ENCODE results near the gene LOXHD1. TPM values are rescaled to one million over a fixed set of nuclear protein-coding genes. Genes with fewer than 3 reads are reported as not detected.
A peak's percentile ranks its signal among the peaks of the same experiment; 100 is the strongest.

Gene LOXHD1
- total and polyA plus RNA-seq, 2 of the 4 experiments (the other 2 are of a cell fraction) = not detected

GRCh38 chr18:46636040-46636630 is 20.9 kb downstream of the LOXHD1 start:
- intact Hi-C loops (cut with micrococcal nuclease) (no loop called here), dilution Hi-C loops (cut with HindIII; ENCODE audit: low sequenced_read_pairs, unreplicated experiment) (no loop called here), in situ Hi-C loops (cut with MboI; ENCODE audit: low sequenced_read_pairs) (no loop called here)
- H2AK5ac ChIP-seq (ENCODE audit: low read depth, low read length) = no peak overlapping the region
- no TSS peak for BruUV-seq (replicated peaks)
- WGBS, 2 experiments (ENCODE audit: extremely low coverage in 2 of 2, insufficient read length in 1 of 2) = no CpG with 5 or more reads among the region's 7 CpGs
- no peak overlapping the region for H4K91ac ChIP-seq (ENCODE audit: insufficient read depth, low read depth, low read length)
- no peak overlapping the region for H3K4me3 ChIP-seq (ENCODE audit: insufficient read depth, low read depth, low read length)
- CTCF ChIA-PET = no interaction called here
- no peak overlapping the region for H3K18ac ChIP-seq (ENCODE audit: low read depth, low read length)
- H4K5ac ChIP-seq (ENCODE audit: low read depth, low read length) = no peak overlapping the region
- peak overlapping the region; percentile 28 for H2AK9ac ChIP-seq (replicated peaks; ENCODE audit: low read depth, low read length, poor library complexity)
- no peaks in the 10 kb centered on the region for H4K20me1 ChIP-seq (ENCODE audit: insufficient read depth, low read length)
- DNase-seq = no peak
- H3K9me3 ChIP-seq (ENCODE audit: control insufficient read depth, insufficient read depth, low read length) = no peaks in the 10 kb centered on the region
- H2BK120ac ChIP-seq (ENCODE audit: low read depth, low read length) = no peak overlapping the region
- H3K9ac ChIP-seq (ENCODE audit: low read depth, low read length) = no peak overlapping the region
- no peaks in the 10 kb centered on the region for H3K36me3 ChIP-seq (ENCODE audit: control insufficient read depth, insufficient read depth, low read length)
- H3K4me2 ChIP-seq (ENCODE audit: low read depth, low read length) = no peak overlapping the region
- no peak for ATAC-seq (ENCODE audit: low read depth)
- no peak overlapping the region for H2BK5ac ChIP-seq (ENCODE audit: low read depth, low read length, poor library complexity, severe bottlenecking)
- H3K27me3 ChIP-seq (ENCODE audit: control insufficient read depth, insufficient read depth, low read length) = no peaks in the 10 kb centered on the region
- no peak overlapping the region for H3K4ac ChIP-seq (ENCODE audit: low read depth, low read length)
- no peak overlapping the region for H3K23ac ChIP-seq (ENCODE audit: low read depth, low read length)
- no peak overlapping the region for H4K8ac ChIP-seq (ENCODE audit: low read depth in 2 of 2, low read length in 2 of 2)
- TF ChIP-seq FOS (IDR thresholded peaks at IDR 0.05; ENCODE audit: low read depth, low read length) (no peak), BHLHE40 (IDR thresholded peaks at IDR 0.05; ENCODE audit: low read depth, low read length) (no peak), MAFK (IDR thresholded peaks at IDR 0.05; ENCODE audit: low read depth, low read length) (no peak), ELK1 (IDR thresholded peaks at IDR 0.05; ENCODE audit: borderline replicate concordance, low read depth, low read length) (no peak), NFE2L2 (IDR thresholded peaks at IDR 0.05; ENCODE audit: low read depth, low read length) (no peak), RCOR1 (IDR thresholded peaks at IDR 0.05; ENCODE audit: insufficient replicate concordance, low read length) (no peak), RAD21 (IDR thresholded peaks at IDR 0.05; ENCODE audit: low read length) (no peak), CHD1 (IDR thresholded peaks at IDR 0.05; ENCODE audit: low read depth, low read length) (no peak), MXI1 (IDR thresholded peaks at IDR 0.05; ENCODE audit: borderline replicate concordance, low read depth, low read length) (no peak), CTCF (conservative IDR thresholded peaks at IDR 0.05; ENCODE audit: low read depth, low read length) (no peak), USF2 (IDR thresholded peaks at IDR 0.05; ENCODE audit: low read depth, low read length) (no peak), MAZ (IDR thresholded peaks at IDR 0.05; ENCODE audit: borderline replicate concordance, low read depth, low read length) (no peak), SMC3 (IDR thresholded peaks at IDR 0.05; ENCODE audit: low read depth, low read length) (no peak), RFX5 (IDR thresholded peaks at IDR 0.05; ENCODE audit: low read depth, low read length) (no peak), CEBPB (IDR thresholded peaks at IDR 0.05; ENCODE audit: low read depth, low read length) (no peak), POLR2A (IDR thresholded peaks at IDR 0.05; ENCODE audit: low read depth, low read length) (no peak)
- no peaks in the 10 kb centered on the region for H3K4me1 ChIP-seq (ENCODE audit: control insufficient read depth, insufficient read depth, low read length)
- no peak overlapping the region for H2AFZ ChIP-seq (replicated peaks; ENCODE audit: low read length, poor library complexity)
- no peaks in the 10 kb centered on the region for H3K9me1 ChIP-seq (ENCODE audit: insufficient read depth, low read length)
- no peak overlapping the region for H3K27ac ChIP-seq (ENCODE audit: insufficient read depth, low read length)
- no peak overlapping the region for H2BK20ac ChIP-seq (ENCODE audit: low read depth, low read length)
- POLR2A ChIA-PET (ENCODE audit: unreplicated experiment) = no interaction called here
- no peaks in the 10 kb centered on the region for H3K79me1 ChIP-seq (ENCODE audit: low read depth in 1 of 2, low read length in 2 of 2)
- H2BK15ac ChIP-seq (ENCODE audit: low read depth, low read length) = no peak overlapping the region
- H3K14ac ChIP-seq (replicated peaks; ENCODE audit: low read depth, low read length) = no peak overlapping the region
- H3K56ac ChIP-seq (ENCODE audit: extremely low read depth, insufficient read depth, low read length) = no peak overlapping the region
